HG03097 (cell line): ENCODE results near the gene CERS1.

Experiments used
- ATAC-seq: cut with Tn5 transposase; IDR thresholded peaks from one replicate; pipeline ENCODE4 v1.9.1; 2021; ENCODE audit not compliant: unreplicated experiment, low FRiP score

The CERS1 gene

GRCh38 chr19:18895824-18896341, at the start of gene CERS1:
TSS of gene CERS1 (minus strand) at chr19:18896158. CDS start at chr19:18896072, 86 bp downstream.
- no peak for ATAC-seq

GRCh38 chr19:18945297-18945696, 49.3 kb upstream of the CERS1 start:
- no peak for ATAC-seq

- no peak for ATAC-seq
Measured at GRCh38 chr19:18943465-18943864, 47.5 kb upstream of the CERS1 start.

GRCh38 chr19:18942692-18943091, 46.7 kb upstream of the CERS1 start:
- no peak for ATAC-seq

- ATAC-seq = no peak
Measured at GRCh38 chr19:18941628-18942354, 45.8 kb upstream of the CERS1 start.

GRCh38 chr19:18940769-18941627, 45.0 kb upstream of the CERS1 start, which contains the start of gene HOMER3:
TSS of gene HOMER3 (minus strand) at chr19:18941217. CDS start at chr19:18938982, 2,235 bp downstream.
- no peak for ATAC-seq

- no peak for ATAC-seq
Measured at GRCh38 chr19:18939922-18940768, 44.2 kb upstream of the CERS1 start.

- ATAC-seq = no peak
Measured at GRCh38 chr19:18939163-18939562, 43.2 kb upstream of the CERS1 start.

GRCh38 chr19:18933297-18933696, 37.3 kb upstream of the CERS1 start:
- ATAC-seq = no peak

- no peak for ATAC-seq
Measured at GRCh38 chr19:18932216-18932841, 36.4 kb upstream of the CERS1 start.

GRCh38 chr19:18931316-18932162, 35.6 kb upstream of the CERS1 start:
- no peak for ATAC-seq

- ATAC-seq = no peak
Measured at GRCh38 chr19:18929311-18929710, 33.4 kb upstream of the CERS1 start.

GRCh38 chr19:18928018-18928805, 32.3 kb upstream of the CERS1 start:
- no peak for ATAC-seq

GRCh38 chr19:18924684-18925213, 28.8 kb upstream of the CERS1 start:
- no peak for ATAC-seq

GRCh38 chr19:18922228-18922985, 26.4 kb upstream of the CERS1 start:
- no peak for ATAC-seq

- no peak for ATAC-seq
Measured at GRCh38 chr19:18921593-18921992, 25.6 kb upstream of the CERS1 start.

GRCh38 chr19:18920400-18920799, 24.4 kb upstream of the CERS1 start:
- no peak for ATAC-seq

- ATAC-seq = no peak
Measured at GRCh38 chr19:18919900-18920214, 23.9 kb upstream of the CERS1 start.
